ENCODE results near the gene SMIM35. TPM values are rescaled to one million over a fixed set of nuclear protein-coding genes. Genes with fewer than 3 reads are reported as not detected.

SMIM35 gene
- total RNA-seq, 1 donor from 2014 or later = not detected

- no peak for DNase-seq (ENCODE audit: low read depth)
- no peak for TF ChIP-seq CTCF (IDR thresholded peaks at IDR 0.05; ENCODE audit: insufficient read depth, low read length, poor library complexity, severe bottlenecking)
- Histone ChIP-seq H3K4me3 (ENCODE audit: low read depth, low read length) (no peak overlapping the region), H3K27me3 (ENCODE audit: control insufficient read depth, insufficient read depth, low read length) (peaks cover 8% of the 10 kb centered on the region), H3K36me3 (ENCODE audit: control insufficient read depth, insufficient read depth, low read length) (no peaks in the 10 kb centered on the region)
These were observed 79.7 kb downstream of the SMIM35 start for GRCh38 chr11:118007040-118007439.

- Histone ChIP-seq H3K27me3 (ENCODE audit: control insufficient read depth, insufficient read depth, low read length) (peaks cover 8% of the 10 kb centered on the region), H3K36me3 (ENCODE audit: control insufficient read depth, insufficient read depth, low read length) (no peaks in the 10 kb centered on the region), H3K4me3 (ENCODE audit: low read depth, low read length) (no peak overlapping the region)
- TF ChIP-seq CTCF (IDR thresholded peaks at IDR 0.05; ENCODE audit: insufficient read depth, low read length, poor library complexity, severe bottlenecking) = no peak
- DNase-seq (ENCODE audit: low read depth) = no peak
These were observed 80.6 kb downstream of the SMIM35 start for GRCh38 chr11:118006153-118006534.

- no peak overlapping the region for H3K4me3 ChIP-seq (ENCODE audit: low read depth, low read length)
- H3K27me3 ChIP-seq (ENCODE audit: control insufficient read depth, insufficient read depth, low read length) = peaks cover 6% of the 10 kb centered on the region
- no peak for TF ChIP-seq CTCF (IDR thresholded peaks at IDR 0.05; ENCODE audit: insufficient read depth, low read length, poor library complexity, severe bottlenecking)
- no peak for DNase-seq (ENCODE audit: low read depth)
- H3K36me3 ChIP-seq (ENCODE audit: control insufficient read depth, insufficient read depth, low read length) = no peaks in the 10 kb centered on the region
These were observed 81.3 kb downstream of the SMIM35 start for GRCh38 chr11:118005224-118006152.

GRCh38 chr11:118004543-118005223 is 82.1 kb downstream of the SMIM35 start:
- Histone ChIP-seq H3K36me3 (ENCODE audit: control insufficient read depth, insufficient read depth, low read length) (no peaks in the 10 kb centered on the region), H3K27me3 (ENCODE audit: control insufficient read depth, insufficient read depth, low read length) (peaks cover 2% of the 10 kb centered on the region), H3K4me3 (ENCODE audit: low read depth, low read length) (no peak overlapping the region)
- DNase-seq (ENCODE audit: low read depth) = no peak
- TF ChIP-seq CTCF (IDR thresholded peaks at IDR 0.05; ENCODE audit: insufficient read depth, low read length, poor library complexity, severe bottlenecking) = no peak

GRCh38 chr11:118003456-118003855 is 83.3 kb downstream of the SMIM35 start:
- H3K4me3 ChIP-seq (ENCODE audit: low read depth, low read length) = no peak overlapping the region
- no peaks in the 10 kb centered on the region for H3K36me3 ChIP-seq (ENCODE audit: control insufficient read depth, insufficient read depth, low read length)
- no peak for TF ChIP-seq CTCF (IDR thresholded peaks at IDR 0.05; ENCODE audit: insufficient read depth, low read length, poor library complexity, severe bottlenecking)
- H3K27me3 ChIP-seq (ENCODE audit: control insufficient read depth, insufficient read depth, low read length) = peaks cover 2% of the 10 kb centered on the region
- no peak for DNase-seq (ENCODE audit: low read depth)

Data from kidney epithelial cell (primary cell).